Kidney (tissue), 14 donors: ENCODE measurements around the gene ESAM. TPM values are rescaled to one million over a fixed set of nuclear protein-coding genes. Genes with fewer than 3 reads are reported as not detected.

Experiments
- DNase-seq, 5 donors: peaks; one replicate each; pipeline ENCODE4 v3.0.0-alpha.2; 2013 to 2020
- FAIRE-seq: peaks from 2 replicates; lab custom pipeline; 2012; peaks lifted over from hg19 to GRCh38; lab: Jason Lieb, UNC
- H3K27ac ChIP-seq, 2 donors: one replicate each; pipeline ENCODE4 v1.7.0; 2013; ENCODE audit warnings: low read depth in 2 of 2, low read length in 2 of 2, inconsistent platforms in 1 of 2
- H3K27me3 ChIP-seq: one replicate; pipeline ENCODE4 v1.7.1; 2013; ENCODE audit warnings: low read length, inconsistent platforms; ENCODE audit not compliant: control insufficient read depth, insufficient read depth
- H3K36me3 ChIP-seq, 3 donors: one replicate each; pipeline versions ENCODE4 v1.7.0 to v1.7.1; 2013; ENCODE audit warnings: low read length in 3 of 3, control low read depth in 1 of 3, inconsistent platforms in 1 of 3; ENCODE audit not compliant: insufficient read depth in 3 of 3, control insufficient read depth in 2 of 3
- H3K4me1 ChIP-seq, 3 donors: one replicate each; pipeline versions ENCODE4 v1.7.0 to v1.7.1; 2013; ENCODE audit warnings: low read length in 3 of 3, inconsistent platforms in 1 of 3, low read depth in 1 of 3; ENCODE audit not compliant: control insufficient read depth in 2 of 3, insufficient read depth in 2 of 3
- H3K4me3 ChIP-seq, 3 donors: one replicate each; pipeline versions ENCODE4 v1.7.0 to v1.8.1; 2013; ENCODE audit warnings: low read length in 3 of 3, control low read depth in 1 of 3, inconsistent platforms in 1 of 3
- H3K9ac ChIP-seq, 3 donors: one replicate each; pipeline versions ENCODE4 v1.7.0 to v1.7.1; 2013; ENCODE audit warnings: low read length in 3 of 3, control low read depth in 1 of 3, inconsistent platforms in 1 of 3
- H3K9me3 ChIP-seq, 3 donors: one replicate each; pipeline versions ENCODE4 v1.7.0 to v1.7.1; 2013; ENCODE audit warnings: low read length in 3 of 3, control low read depth in 1 of 3, inconsistent platforms in 1 of 3; ENCODE audit not compliant: control insufficient read depth in 2 of 3, insufficient read depth in 1 of 3
- intact Hi-C: fragments of 100-400 bp; cut with DNase I; formaldehyde crosslinking; loops from one replicate; pipeline ENCODE4 v1.11.1; 2022
- polyA plus RNA-seq: library from polyadenylated mRNA; stranded (reverse); fragments of 350-450 nt; fragmentation: Illumina TruSeq; extraction: RNeasy Lipid Tissue Mini Kit (QIAGEN cat#74804); gene quantifications from one replicate; pipeline ENCODE4 v1.2.3, GENCODE V29; 2014; ENCODE audit warnings: low read depth, low replicate concordance; ENCODE audit not compliant: insufficient read depth
- total RNA-seq: library from RNA; stranded (reverse); fragmentation: NEBNext Ultra II Directional; extraction: Animal tissue kit (Norgen Biotek cat#: 25700); gene quantifications from one replicate; pipeline ENCODE4 v1.2.1, GENCODE V29; 2021
- TF ChIP-seq, protein P1 (sequence below): IDR thresholded peaks from 3 replicates; pipeline ENCODE4 v1.5.1; 2012; ENCODE audit warnings: mild to moderate bottlenecking, moderate library complexity, borderline replicate concordance; ENCODE audit not compliant: insufficient read depth; ENCODE audit errors: extremely low read depth
- donor health status: control.
- donor health status: control.
- donor health status: control.
- donor health status: control.
- donor health status: control.
- donor health status: DM: yes; HTN: yes; CAD: no.
- donor health status: Normal renal cell carcinoma (clear cell type).

The ESAM gene
- total and polyA plus RNA-seq, 2 donors from 2014 or later: 63.0 to 85.8 TPM

DNA sequence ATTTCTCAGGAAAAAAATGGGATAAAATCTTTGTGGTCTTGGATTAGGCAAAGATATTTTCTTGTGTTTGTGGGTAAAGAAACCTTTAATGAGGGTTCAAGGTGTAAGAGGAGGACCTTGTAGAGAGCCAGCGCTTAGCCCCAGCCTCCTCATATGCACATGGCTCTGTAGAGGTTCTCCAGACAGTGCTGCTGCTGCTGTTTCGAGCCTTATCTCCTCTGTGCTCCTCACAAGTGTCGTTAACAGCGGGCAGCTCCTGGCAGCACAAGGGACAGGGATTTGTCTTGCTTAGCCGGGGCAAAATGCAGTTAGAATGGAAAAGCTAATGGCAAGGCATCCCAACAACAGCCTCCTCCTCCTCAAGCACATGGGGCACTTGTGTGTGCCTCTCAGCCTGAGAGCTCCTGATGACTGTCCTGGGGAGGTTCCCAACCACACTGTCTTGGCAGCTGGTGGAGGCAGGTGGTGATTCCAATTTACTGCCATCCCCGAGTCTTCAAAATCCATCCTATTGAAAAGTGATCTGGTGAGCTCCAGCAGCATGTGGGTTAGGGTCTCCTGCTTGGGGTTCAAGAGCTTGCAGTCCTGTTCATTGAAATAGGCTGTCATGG lies 45.7 kb upstream of the ESAM start:
- DNase-seq (no peak), FAIRE-seq (no peak)
- H3K36me3 ChIP-seq: no peaks in the 10 kb centered on the region
- no peaks in the 10 kb centered on the region for H3K27me3 ChIP-seq
- TF ChIP-seq, protein P1, sequence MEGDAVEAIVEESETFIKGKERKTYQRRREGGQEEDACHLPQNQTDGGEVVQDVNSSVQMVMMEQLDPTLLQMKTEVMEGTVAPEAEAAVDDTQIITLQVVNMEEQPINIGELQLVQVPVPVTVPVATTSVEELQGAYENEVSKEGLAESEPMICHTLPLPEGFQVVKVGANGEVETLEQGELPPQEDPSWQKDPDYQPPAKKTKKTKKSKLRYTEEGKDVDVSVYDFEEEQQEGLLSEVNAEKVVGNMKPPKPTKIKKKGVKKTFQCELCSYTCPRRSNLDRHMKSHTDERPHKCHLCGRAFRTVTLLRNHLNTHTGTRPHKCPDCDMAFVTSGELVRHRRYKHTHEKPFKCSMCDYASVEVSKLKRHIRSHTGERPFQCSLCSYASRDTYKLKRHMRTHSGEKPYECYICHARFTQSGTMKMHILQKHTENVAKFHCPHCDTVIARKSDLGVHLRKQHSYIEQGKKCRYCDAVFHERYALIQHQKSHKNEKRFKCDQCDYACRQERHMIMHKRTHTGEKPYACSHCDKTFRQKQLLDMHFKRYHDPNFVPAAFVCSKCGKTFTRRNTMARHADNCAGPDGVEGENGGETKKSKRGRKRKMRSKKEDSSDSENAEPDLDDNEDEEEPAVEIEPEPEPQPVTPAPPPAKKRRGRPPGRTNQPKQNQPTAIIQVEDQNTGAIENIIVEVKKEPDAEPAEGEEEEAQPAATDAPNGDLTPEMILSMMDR: no peak
- H3K9ac ChIP-seq: no peak overlapping the region
- H3K4me1 ChIP-seq: no peaks in the 10 kb centered on the region
- H3K27ac ChIP-seq: no peak overlapping the region
- H3K4me3 ChIP-seq: no peak overlapping the region
- intact Hi-C loops: no loop called here
- no peaks in the 10 kb centered on the region for H3K9me3 ChIP-seq

DNA sequence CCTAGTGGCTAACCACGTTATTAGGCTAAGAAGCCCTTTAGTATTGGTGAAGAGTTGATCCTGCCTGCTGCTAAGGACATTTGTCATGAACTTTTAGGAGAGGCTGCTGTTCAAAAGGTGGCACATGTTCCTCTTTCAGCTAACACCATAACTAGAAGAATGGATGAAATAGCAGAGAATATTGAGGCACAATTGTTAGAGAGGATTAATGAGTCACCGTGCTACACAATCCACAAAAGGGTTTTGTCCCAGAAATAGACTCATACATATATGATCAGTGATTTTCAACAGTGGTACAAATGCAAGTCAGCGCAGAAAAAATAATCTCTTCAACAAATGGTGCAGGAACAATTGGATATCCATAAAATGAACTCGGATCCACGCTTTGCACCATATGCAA lies 45.1 kb upstream of the ESAM start:
- no peaks in the 10 kb centered on the region for H3K27me3 ChIP-seq
- intact Hi-C loops: no loop called here
- TF ChIP-seq, protein P1: no peak
- H3K9ac ChIP-seq: no peak overlapping the region
- H3K9me3 ChIP-seq: no peaks in the 10 kb centered on the region
- no peak overlapping the region for H3K4me3 ChIP-seq
- H3K36me3 ChIP-seq: no peaks in the 10 kb centered on the region
- no peaks in the 10 kb centered on the region for H3K4me1 ChIP-seq
- no peak for FAIRE-seq
- DNase-seq: no peak
- H3K27ac ChIP-seq: no peak overlapping the region

DNA sequence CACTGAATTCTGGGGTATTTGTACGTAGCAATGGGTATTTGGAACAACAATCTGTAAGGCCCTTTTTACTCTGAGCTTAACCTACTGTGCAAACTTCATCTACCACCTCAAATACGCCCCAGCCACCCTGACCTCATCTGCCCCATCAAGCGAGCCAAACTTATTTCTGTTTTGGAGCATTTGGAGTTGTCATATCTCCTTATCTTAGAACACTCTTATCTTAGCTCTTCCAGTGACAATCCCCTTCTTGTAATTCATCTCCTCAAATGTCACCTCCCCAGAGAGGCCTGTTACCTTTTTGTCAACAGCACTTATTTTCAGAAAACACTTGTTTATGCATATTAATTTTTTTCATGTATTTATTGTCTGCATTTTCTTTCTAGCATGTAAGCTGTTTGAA lies 42.8 kb upstream of the ESAM start:
- Histone ChIP-seq H3K27ac (no peak overlapping the region), H3K4me3 (no peak overlapping the region), H3K4me1 (peaks cover 0 to 4% (median 0%) of the 10 kb centered on the region in 3 donors), H3K9me3 (no peaks in the 10 kb centered on the region), H3K27me3 (no peaks in the 10 kb centered on the region), H3K36me3 (no peaks in the 10 kb centered on the region), H3K9ac (no peak overlapping the region)
- no peak for DNase-seq
- intact Hi-C loops: no loop called here
- TF ChIP-seq, protein P1: no peak
- no peak for FAIRE-seq
